WTC11 (cell line): Measurements from ENCODE around the gene PRR12. TPM values are rescaled to one million over a fixed set of nuclear protein-coding genes. Genes with fewer than 3 reads are reported as not detected.

Experiments used
- ATAC-seq: fragments of 200-7000 bp; cut with Tn5 transposase; 2 replicates; pipeline ENCODE4 v1.10.0; 2021; ENCODE audit warnings: mild to moderate bottlenecking, moderate library complexity
- CTCF ChIA-PET: fragments of 300-600 bp; sonication (Branson Sonifier 250); formaldehyde crosslinking; loops from one replicate; lab custom pipeline; 2021; ENCODE audit warnings: antibody characterized with exemption; lab: Charles Lee
- POLR2A ChIA-PET: fragments of 350-600 bp; sonication (Branson Sonifier 250); formaldehyde crosslinking; loops from one replicate; lab custom pipeline; 2021; ENCODE audit warnings: antibody characterized with exemption; lab: Charles Lee
- DNase-seq: peaks from one replicate; pipeline ENCODE4 v3.0.0; 2021; ENCODE audit warnings: low spot score
- H3K27ac Mint-ChIP-seq: 2 replicates; pipeline ENCODE4 v1.8.0; 2021; ENCODE audit warnings: mixed read lengths
- H3K27me3 Mint-ChIP-seq: 2 replicates; pipeline ENCODE4 v1.8.0; 2021; ENCODE audit warnings: low read depth, mild to moderate bottlenecking, moderate library complexity, mixed read lengths
- H3K36me3 Mint-ChIP-seq: 2 replicates; pipeline ENCODE4 v1.8.0; 2021; ENCODE audit warnings: mixed read lengths
- H3K4me1 Mint-ChIP-seq: 2 replicates; pipeline ENCODE4 v1.8.0; 2022; ENCODE audit warnings: mixed read lengths
- H3K4me3 Mint-ChIP-seq: 2 replicates; pipeline ENCODE4 v1.8.0; 2021; ENCODE audit warnings: mild to moderate bottlenecking, moderate library complexity, mixed read lengths
- H3K9me3 Mint-ChIP-seq: 2 replicates; pipeline ENCODE4 v1.8.0; 2021; ENCODE audit warnings: mixed read lengths
- ATF1 ChIP-seq: sonication (generic); formaldehyde crosslinking; IDR thresholded peaks from 2 replicates; pipeline ENCODE4 v1.8.1; 2023; ENCODE audit warnings: mild to moderate bottlenecking, moderate library complexity, missing genetic modification reagents
- CREB1 ChIP-seq: sonication (generic); formaldehyde crosslinking; IDR thresholded peaks from 2 replicates; pipeline ENCODE4 v1.8.0; 2023; ENCODE audit warnings: mild to moderate bottlenecking, missing genetic modification reagents
- EMX1 ChIP-seq: fragments of 250-450 bp; sonication (Bioruptor Pico); IDR thresholded peaks from 2 replicates; pipeline ENCODE4 v1.8.0; 2021; ENCODE audit warnings: mild to moderate bottlenecking
- GRHL2 ChIP-seq: fragments of 250-450 bp; sonication (Bioruptor Pico); IDR thresholded peaks from 2 replicates; pipeline ENCODE4 v1.8.0; 2022; ENCODE audit warnings: mild to moderate bottlenecking, moderate library complexity; ENCODE audit not compliant: insufficient replicate concordance, severe bottlenecking
- GTF2I ChIP-seq: fragments of 250-450 bp; sonication (Bioruptor Pico); conservative IDR thresholded peaks from 2 replicates; pipeline ENCODE4 v1.4.0; 2021; ENCODE audit warnings: mild to moderate bottlenecking
- HMGA2 ChIP-seq: fragments of 250-450 bp; sonication (Bioruptor Pico); IDR thresholded peaks from 2 replicates; pipeline ENCODE4 v1.4.0; 2021; ENCODE audit warnings: mild to moderate bottlenecking, moderate library complexity
- NFE2L1 ChIP-seq: sonication (generic); formaldehyde crosslinking; IDR thresholded peaks from 2 replicates; pipeline ENCODE4 v1.8.1; 2023; ENCODE audit warnings: missing genetic modification reagents
- NR2C2 ChIP-seq: sonication (generic); formaldehyde crosslinking; IDR thresholded peaks from 2 replicates; pipeline ENCODE4 v1.8.0; 2022; ENCODE audit warnings: mild to moderate bottlenecking, missing genetic modification reagents
- OVOL2 ChIP-seq: fragments of 250-450 bp; sonication (Bioruptor Pico); IDR thresholded peaks from 2 replicates; pipeline ENCODE4 v1.9.0; 2021; ENCODE audit warnings: mild to moderate bottlenecking, borderline replicate concordance
- SMAD4 ChIP-seq: sonication (generic); formaldehyde crosslinking; IDR thresholded peaks from 2 replicates; pipeline ENCODE4 v1.8.0; 2022; ENCODE audit warnings: mild to moderate bottlenecking, missing genetic modification reagents
- TP53 ChIP-seq: sonication (generic); formaldehyde crosslinking; IDR thresholded peaks from 2 replicates; pipeline ENCODE4 v1.8.1; 2023; ENCODE audit warnings: mild to moderate bottlenecking, missing genetic modification reagents
- ZBTB21 ChIP-seq: sonication (generic); formaldehyde crosslinking; IDR thresholded peaks from 2 replicates; pipeline ENCODE4 v1.8.1; 2023; ENCODE audit warnings: mild to moderate bottlenecking, missing genetic modification reagents, borderline replicate concordance
- ZNF121 ChIP-seq: sonication (generic); formaldehyde crosslinking; IDR thresholded peaks from 2 replicates; pipeline ENCODE4 v1.8.0; 2023; ENCODE audit warnings: missing genetic modification reagents
- ZNF317 ChIP-seq: sonication (generic); formaldehyde crosslinking; IDR thresholded peaks from 2 replicates; pipeline ENCODE4 v1.8.1; 2023; ENCODE audit warnings: low read depth, mild to moderate bottlenecking, moderate library complexity, missing genetic modification reagents, borderline replicate concordance
- ZNF416 ChIP-seq: fragments of 250-450 bp; sonication (Bioruptor Pico); IDR thresholded peaks from 2 replicates; pipeline ENCODE4 v1.9.0; 2021; ENCODE audit warnings: mild to moderate bottlenecking, inconsistent platforms
- total RNA-seq: library from RNA; stranded (reverse); gene quantifications from 3 replicates; pipeline ENCODE4 v1.2.3, GENCODE V29; 2021
- TF ChIP-seq, protein P1 (sequence below): sonication (generic); formaldehyde crosslinking; IDR thresholded peaks from 2 replicates; pipeline ENCODE4 v1.8.1; 2022; ENCODE audit warnings: low read depth, mild to moderate bottlenecking, moderate library complexity, missing genetic modification reagents, borderline replicate concordance
- TF ChIP-seq, protein P2 (sequence below): sonication (generic); formaldehyde crosslinking; IDR thresholded peaks from 2 replicates; pipeline ENCODE4 v1.8.0; 2022; ENCODE audit warnings: missing genetic modification reagents
- TF ChIP-seq, protein P3 (sequence below): sonication (generic); formaldehyde crosslinking; IDR thresholded peaks from 2 replicates; pipeline ENCODE4 v1.8.0; 2022; ENCODE audit warnings: mild to moderate bottlenecking, missing genetic modification reagents
- TF ChIP-seq, protein P4 (sequence below): sonication (generic); formaldehyde crosslinking; IDR thresholded peaks from 2 replicates; pipeline ENCODE4 v1.8.0; 2022; ENCODE audit warnings: mild to moderate bottlenecking, missing genetic modification reagents
- TF ChIP-seq, protein P5 (sequence below): fragments of 200-600 bp; IDR thresholded peaks from 2 replicates; pipeline ENCODE4 v1.8.0; 2022; ENCODE audit warnings: antibody characterized with exemption
- TF ChIP-seq, protein P6 (sequence below): fragments of 250-450 bp; sonication (Bioruptor Pico); IDR thresholded peaks from 2 replicates; pipeline ENCODE4 v1.9.0; 2021; ENCODE audit warnings: moderate library complexity, mild to moderate bottlenecking, inconsistent platforms, borderline replicate concordance
- TF ChIP-seq, protein P7 (sequence below): sonication (generic); formaldehyde crosslinking; IDR thresholded peaks from 2 replicates; pipeline ENCODE4 v1.8.0; 2023; ENCODE audit warnings: mild to moderate bottlenecking, missing genetic modification reagents

PRR12 gene
- total RNA-seq, 1 experiment from 2014 or later = 86.1 TPM

DNA sequence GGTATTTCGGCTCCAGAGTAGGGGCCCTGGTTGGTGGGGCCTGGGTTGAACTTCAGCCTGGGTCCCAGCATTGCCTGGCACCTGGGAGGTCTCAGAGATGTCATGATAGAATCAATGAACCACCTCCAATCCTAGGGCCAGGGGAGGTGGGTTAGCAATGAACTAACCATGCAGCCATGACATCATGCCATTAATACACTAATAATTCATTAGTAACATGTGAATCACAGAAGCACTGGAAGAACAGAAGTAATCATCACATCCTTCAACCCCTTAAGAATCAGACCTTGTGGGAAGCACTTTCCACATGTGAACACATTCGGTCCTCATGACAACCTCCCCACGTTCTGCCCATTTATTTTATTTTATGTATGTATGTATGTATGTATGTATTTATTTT, 17.6 kb upstream of the PRR12 start:
- Mint-ChIP-seq H3K27me3 (no peaks in the 10 kb centered on the region; the same call in 1 of the 2 replicates), H3K9me3 (no peaks in the 10 kb centered on the region), H3K27ac (peak overlapping the region; percentile 55; the same call in 1 of the 2 replicates), H3K4me1 (peaks cover 14% of the 10 kb centered on the region), H3K36me3 (peaks cover 8% of the 10 kb centered on the region; the same call in 1 of the 2 replicates), H3K4me3 (no peak overlapping the region)
- ATAC-seq (no peak), DNase-seq (no peak)
- TF ChIP-seq, protein P1, sequence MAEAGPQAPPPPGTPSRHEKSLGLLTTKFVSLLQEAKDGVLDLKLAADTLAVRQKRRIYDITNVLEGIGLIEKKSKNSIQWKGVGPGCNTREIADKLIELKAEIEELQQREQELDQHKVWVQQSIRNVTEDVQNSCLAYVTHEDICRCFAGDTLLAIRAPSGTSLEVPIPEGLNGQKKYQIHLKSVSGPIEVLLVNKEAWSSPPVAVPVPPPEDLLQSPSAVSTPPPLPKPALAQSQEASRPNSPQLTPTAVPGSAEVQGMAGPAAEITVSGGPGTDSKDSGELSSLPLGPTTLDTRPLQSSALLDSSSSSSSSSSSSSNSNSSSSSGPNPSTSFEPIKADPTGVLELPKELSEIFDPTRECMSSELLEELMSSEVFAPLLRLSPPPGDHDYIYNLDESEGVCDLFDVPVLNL (CRISPR knock-in tag) = no peak
- TF ChIP-seq ZBTB21 (CRISPR knock-in tag) (no peak), SMAD4 (no peak), GTF2I (CRISPR knock-in tag) (no peak), TP53 (CRISPR knock-in tag) (no peak), GRHL2 (CRISPR knock-in tag) (no peak), ZNF121 (CRISPR knock-in tag) (no peak), EMX1 (CRISPR knock-in tag) (no peak), CREB1 (CRISPR knock-in tag) (no peak), HMGA2 (CRISPR knock-in tag) (no peak), ATF1 (CRISPR knock-in tag) (no peak), NFE2L1 (CRISPR knock-in tag) (no peak), OVOL2 (no peak)
- TF ChIP-seq, protein P2, sequence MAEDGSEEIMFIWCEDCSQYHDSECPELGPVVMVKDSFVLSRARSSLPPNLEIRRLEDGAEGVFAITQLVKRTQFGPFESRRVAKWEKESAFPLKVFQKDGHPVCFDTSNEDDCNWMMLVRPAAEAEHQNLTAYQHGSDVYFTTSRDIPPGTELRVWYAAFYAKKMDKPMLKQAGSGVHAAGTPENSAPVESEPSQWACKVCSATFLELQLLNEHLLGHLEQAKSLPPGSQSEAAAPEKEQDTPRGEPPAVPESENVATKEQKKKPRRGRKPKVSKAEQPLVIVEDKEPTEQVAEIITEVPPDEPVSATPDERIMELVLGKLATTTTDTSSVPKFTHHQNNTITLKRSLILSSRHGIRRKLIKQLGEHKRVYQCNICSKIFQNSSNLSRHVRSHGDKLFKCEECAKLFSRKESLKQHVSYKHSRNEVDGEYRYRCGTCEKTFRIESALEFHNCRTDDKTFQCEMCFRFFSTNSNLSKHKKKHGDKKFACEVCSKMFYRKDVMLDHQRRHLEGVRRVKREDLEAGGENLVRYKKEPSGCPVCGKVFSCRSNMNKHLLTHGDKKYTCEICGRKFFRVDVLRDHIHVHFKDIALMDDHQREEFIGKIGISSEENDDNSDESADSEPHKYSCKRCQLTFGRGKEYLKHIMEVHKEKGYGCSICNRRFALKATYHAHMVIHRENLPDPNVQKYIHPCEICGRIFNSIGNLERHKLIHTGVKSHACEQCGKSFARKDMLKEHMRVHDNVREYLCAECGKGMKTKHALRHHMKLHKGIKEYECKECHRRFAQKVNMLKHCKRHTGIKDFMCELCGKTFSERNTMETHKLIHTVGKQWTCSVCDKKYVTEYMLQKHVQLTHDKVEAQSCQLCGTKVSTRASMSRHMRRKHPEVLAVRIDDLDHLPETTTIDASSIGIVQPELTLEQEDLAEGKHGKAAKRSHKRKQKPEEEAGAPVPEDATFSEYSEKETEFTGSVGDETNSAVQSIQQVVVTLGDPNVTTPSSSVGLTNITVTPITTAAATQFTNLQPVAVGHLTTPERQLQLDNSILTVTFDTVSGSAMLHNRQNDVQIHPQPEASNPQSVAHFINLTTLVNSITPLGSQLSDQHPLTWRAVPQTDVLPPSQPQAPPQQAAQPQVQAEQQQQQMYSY = no peak
- TF ChIP-seq, protein P3, sequence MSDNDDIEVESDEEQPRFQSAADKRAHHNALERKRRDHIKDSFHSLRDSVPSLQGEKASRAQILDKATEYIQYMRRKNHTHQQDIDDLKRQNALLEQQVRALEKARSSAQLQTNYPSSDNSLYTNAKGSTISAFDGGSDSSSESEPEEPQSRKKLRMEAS (CRISPR knock-in tag) = no peak
- TF ChIP-seq, protein P4, sequence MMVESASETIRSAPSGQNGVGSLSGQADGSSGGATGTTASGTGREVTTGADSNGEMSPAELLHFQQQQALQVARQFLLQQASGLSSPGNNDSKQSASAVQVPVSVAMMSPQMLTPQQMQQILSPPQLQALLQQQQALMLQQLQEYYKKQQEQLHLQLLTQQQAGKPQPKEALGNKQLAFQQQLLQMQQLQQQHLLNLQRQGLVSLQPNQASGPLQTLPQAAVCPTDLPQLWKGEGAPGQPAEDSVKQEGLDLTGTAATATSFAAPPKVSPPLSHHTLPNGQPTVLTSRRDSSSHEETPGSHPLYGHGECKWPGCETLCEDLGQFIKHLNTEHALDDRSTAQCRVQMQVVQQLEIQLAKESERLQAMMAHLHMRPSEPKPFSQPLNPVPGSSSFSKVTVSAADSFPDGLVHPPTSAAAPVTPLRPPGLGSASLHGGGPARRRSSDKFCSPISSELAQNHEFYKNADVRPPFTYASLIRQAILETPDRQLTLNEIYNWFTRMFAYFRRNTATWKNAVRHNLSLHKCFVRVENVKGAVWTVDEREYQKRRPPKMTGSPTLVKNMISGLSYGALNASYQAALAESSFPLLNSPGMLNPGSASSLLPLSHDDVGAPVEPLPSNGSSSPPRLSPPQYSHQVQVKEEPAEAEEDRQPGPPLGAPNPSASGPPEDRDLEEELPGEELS (CRISPR knock-in tag) = no peak
- TF ChIP-seq, protein P5, sequence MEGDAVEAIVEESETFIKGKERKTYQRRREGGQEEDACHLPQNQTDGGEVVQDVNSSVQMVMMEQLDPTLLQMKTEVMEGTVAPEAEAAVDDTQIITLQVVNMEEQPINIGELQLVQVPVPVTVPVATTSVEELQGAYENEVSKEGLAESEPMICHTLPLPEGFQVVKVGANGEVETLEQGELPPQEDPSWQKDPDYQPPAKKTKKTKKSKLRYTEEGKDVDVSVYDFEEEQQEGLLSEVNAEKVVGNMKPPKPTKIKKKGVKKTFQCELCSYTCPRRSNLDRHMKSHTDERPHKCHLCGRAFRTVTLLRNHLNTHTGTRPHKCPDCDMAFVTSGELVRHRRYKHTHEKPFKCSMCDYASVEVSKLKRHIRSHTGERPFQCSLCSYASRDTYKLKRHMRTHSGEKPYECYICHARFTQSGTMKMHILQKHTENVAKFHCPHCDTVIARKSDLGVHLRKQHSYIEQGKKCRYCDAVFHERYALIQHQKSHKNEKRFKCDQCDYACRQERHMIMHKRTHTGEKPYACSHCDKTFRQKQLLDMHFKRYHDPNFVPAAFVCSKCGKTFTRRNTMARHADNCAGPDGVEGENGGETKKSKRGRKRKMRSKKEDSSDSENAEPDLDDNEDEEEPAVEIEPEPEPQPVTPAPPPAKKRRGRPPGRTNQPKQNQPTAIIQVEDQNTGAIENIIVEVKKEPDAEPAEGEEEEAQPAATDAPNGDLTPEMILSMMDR = no peak
- CTCF ChIA-PET = interaction anchor here (1.1 to 1.7 kb wide), 2 partner anchors 26 to 104 kb away, joined by 3 to 4 read pairs; partner anchors contain the start of gene PRMT1
- POLR2A ChIA-PET = no interaction called here

DNA sequence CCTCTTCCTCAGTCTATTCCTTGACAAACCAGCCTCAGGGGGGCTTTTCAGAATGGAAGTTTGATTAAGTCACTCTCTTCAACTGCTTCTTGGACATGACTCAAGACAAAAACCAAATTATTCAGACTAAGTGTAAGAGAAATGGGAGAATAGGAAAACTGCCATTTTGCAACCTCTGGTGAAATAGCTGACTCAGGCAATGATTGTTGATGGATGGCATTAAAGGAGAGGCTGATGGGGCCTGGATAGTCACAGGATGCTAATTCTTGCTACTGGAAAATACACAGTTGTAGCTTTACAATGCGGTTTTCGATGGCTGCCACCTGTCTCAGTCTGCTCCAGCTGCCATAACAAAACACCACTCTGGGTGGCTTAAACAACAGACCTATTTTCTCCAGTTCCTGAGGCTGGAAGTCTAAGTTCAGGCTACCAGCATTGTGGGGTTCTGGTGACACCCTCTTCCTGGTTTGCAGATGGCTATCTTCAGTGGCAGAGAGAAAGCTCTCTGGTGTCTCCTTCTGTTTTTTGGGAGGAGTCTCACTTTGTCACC, 16.7 kb upstream of the PRR12 start:
- Mint-ChIP-seq H3K9me3 (no peaks in the 10 kb centered on the region), H3K4me1 (peaks cover 20% of the 10 kb centered on the region), H3K27me3 (no peaks in the 10 kb centered on the region; the same call in 1 of the 2 replicates), H3K36me3 (peaks cover 8% of the 10 kb centered on the region; the same call in 1 of the 2 replicates), H3K4me3 (no peak overlapping the region), H3K27ac (no peak overlapping the region)
- ATAC-seq = no peak
- DNase-seq = no peak
- TF ChIP-seq ZNF317 (CRISPR knock-in tag) = no peak
- TF ChIP-seq NR2C2 = no peak
- TF ChIP-seq, protein P6, sequence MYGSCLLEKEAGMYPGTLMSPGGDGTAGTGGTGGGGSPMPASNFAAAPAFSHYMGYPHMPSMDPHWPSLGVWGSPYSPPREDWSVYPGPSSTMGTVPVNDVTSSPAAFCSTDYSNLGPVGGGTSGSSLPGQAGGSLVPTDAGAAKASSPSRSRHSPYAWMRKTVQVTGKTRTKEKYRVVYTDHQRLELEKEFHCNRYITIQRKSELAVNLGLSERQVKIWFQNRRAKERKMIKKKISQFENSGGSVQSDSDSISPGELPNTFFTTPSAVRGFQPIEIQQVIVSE = no peak
- no peak for TF ChIP-seq ZNF416 (CRISPR knock-in tag)
- TF ChIP-seq, protein P7, sequence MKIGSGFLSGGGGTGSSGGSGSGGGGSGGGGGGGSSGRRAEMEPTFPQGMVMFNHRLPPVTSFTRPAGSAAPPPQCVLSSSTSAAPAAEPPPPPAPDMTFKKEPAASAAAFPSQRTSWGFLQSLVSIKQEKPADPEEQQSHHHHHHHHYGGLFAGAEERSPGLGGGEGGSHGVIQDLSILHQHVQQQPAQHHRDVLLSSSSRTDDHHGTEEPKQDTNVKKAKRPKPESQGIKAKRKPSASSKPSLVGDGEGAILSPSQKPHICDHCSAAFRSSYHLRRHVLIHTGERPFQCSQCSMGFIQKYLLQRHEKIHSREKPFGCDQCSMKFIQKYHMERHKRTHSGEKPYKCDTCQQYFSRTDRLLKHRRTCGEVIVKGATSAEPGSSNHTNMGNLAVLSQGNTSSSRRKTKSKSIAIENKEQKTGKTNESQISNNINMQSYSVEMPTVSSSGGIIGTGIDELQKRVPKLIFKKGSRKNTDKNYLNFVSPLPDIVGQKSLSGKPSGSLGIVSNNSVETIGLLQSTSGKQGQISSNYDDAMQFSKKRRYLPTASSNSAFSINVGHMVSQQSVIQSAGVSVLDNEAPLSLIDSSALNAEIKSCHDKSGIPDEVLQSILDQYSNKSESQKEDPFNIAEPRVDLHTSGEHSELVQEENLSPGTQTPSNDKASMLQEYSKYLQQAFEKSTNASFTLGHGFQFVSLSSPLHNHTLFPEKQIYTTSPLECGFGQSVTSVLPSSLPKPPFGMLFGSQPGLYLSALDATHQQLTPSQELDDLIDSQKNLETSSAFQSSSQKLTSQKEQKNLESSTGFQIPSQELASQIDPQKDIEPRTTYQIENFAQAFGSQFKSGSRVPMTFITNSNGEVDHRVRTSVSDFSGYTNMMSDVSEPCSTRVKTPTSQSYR (CRISPR knock-in tag) = no peak
- ChIA-PET CTCF (interaction anchor here (1.1 to 1.3 kb wide), 2 partner anchors 68 to 101 kb away, joined by 3 read pairs; partner anchors contain the start of gene FLT3LG), POLR2A (no interaction called here)
